ENCODE results near the gene CHN1. TPM values are rescaled to one million over a fixed set of nuclear protein-coding genes. Genes with fewer than 3 reads are reported as not detected.

The CHN1 gene
- total RNA-seq, 5 donors from 2014 or later (not counting 1 experiment from before 2014, with no cell fraction given), result 1.4 to 3.2 (median 3.0) TPM

- H3K27me3 ChIP-seq (replicated peaks in 1 of 2; ENCODE audit: control insufficient read depth in 2 of 2, extremely low read depth in 1 of 2, insufficient read depth in 2 of 2, low read length in 1 of 2), result peaks cover 12 to 16% of the 10 kb centered on the region in 2 experiments
- no CpG with 5 or more reads among the region's 4 CpGs for WGBS (ENCODE audit: insufficient coverage)
- H3K4me3 Mint-ChIP-seq, result no peak overlapping the region
Observed at GRCh38 chr2:175008009-175008408, 2.8 kb upstream of the CHN1 start.

GRCh38 chr2:175007510-175007909 lies 2.3 kb upstream of the CHN1 start:
- ChIA-PET CTCF (no interaction called here), POLR2A (interaction anchor here in 1 of 2 donors (0.5 to 0.6 kb wide), 3 partner anchors 30 to 1567 kb away, joined by 3 to 7 read pairs (median 4); no protein-coding TSS in a partner anchor)
- H3K4me1 ChIP-seq (ENCODE audit: control insufficient read depth in 1 of 2, extremely low read depth in 1 of 2, insufficient read depth in 2 of 2, low read length in 2 of 2), result peaks cover 0 to 11% of the 10 kb centered on the region in 2 experiments
- Mint-ChIP-seq H3K9me3 (no peaks in the 10 kb centered on the region), H3K27me3 (peaks cover 23 to 33% of the 10 kb centered on the region in 2 donors), H3K27ac (no peak overlapping the region), H3K4me3 (no peak overlapping the region), H3K4me1 (peaks cover 4 to 13% (median 8%) of the 10 kb centered on the region in 3 donors), H3K36me3 (no peaks in the 10 kb centered on the region)
- no peak overlapping the region for H3K27ac ChIP-seq (ENCODE audit: low read length)
- H3K9me3 ChIP-seq, result no peaks in the 10 kb centered on the region
- H3K27me3 ChIP-seq (replicated peaks in 1 of 2; ENCODE audit: control insufficient read depth in 2 of 2, extremely low read depth in 1 of 2, insufficient read depth in 2 of 2, low read length in 1 of 2), result peaks cover 12 to 18% of the 10 kb centered on the region in 2 experiments
- no CpG with 5 or more reads among the region's 3 CpGs for whole genome bisulfite sequencing (ENCODE audit: insufficient coverage)
- no peak for ATAC-seq (replicated peaks in 1 of 4)
- H3K4me3 ChIP-seq (ENCODE audit: control insufficient read depth in 1 of 2, extremely low read depth in 1 of 2, low read length in 1 of 2), result no peak overlapping the region
- no peak for DNase-seq
- H3K36me3 ChIP-seq (ENCODE audit: control insufficient read depth in 2 of 2, extremely low read depth in 1 of 2, insufficient read depth in 1 of 2, low read length in 1 of 2), result no peaks in the 10 kb centered on the region

More at GRCh38 chr2:175008009-175008408, 2.8 kb upstream of the CHN1 start:
- H3K27me3 Mint-ChIP-seq, result peaks cover 18 to 28% of the 10 kb centered on the region in 2 donors
- H3K4me1 Mint-ChIP-seq, result peaks cover 4 to 13% (median 8%) of the 10 kb centered on the region in 3 donors
- ATAC-seq (replicated peaks in 1 of 4), result no peak
- H3K4me1 ChIP-seq (ENCODE audit: control insufficient read depth in 1 of 2, extremely low read depth in 1 of 2, insufficient read depth in 2 of 2, low read length in 2 of 2), result peaks cover 0 to 11% of the 10 kb centered on the region in 2 experiments
- H3K36me3 Mint-ChIP-seq, result no peaks in the 10 kb centered on the region
- H3K4me3 ChIP-seq (ENCODE audit: control insufficient read depth in 1 of 2, extremely low read depth in 1 of 2, low read length in 1 of 2), result no peak overlapping the region
- H3K9me3 Mint-ChIP-seq, result no peaks in the 10 kb centered on the region
- H3K27ac ChIP-seq (ENCODE audit: low read length), result no peak overlapping the region
- CTCF ChIA-PET, result interaction anchor here in 1 of 2 donors (0.5 kb wide), 1 partner anchor 283 kb away, joined by 4 read pairs; no protein-coding TSS in a partner anchor
- no peaks in the 10 kb centered on the region for H3K36me3 ChIP-seq (ENCODE audit: control insufficient read depth in 2 of 2, extremely low read depth in 1 of 2, insufficient read depth in 1 of 2, low read length in 1 of 2)
- no peak overlapping the region for H3K27ac Mint-ChIP-seq
- no peak for DNase-seq
- H3K9me3 ChIP-seq, result no peaks in the 10 kb centered on the region
- POLR2A ChIA-PET, result interaction anchor here in 1 of 2 donors (0.5 to 0.6 kb wide), 2 partner anchors 30 to 408 kb away, joined by 4 to 7 read pairs; no protein-coding TSS in a partner anchor

GRCh38 chr2:175006281-175006680 lies 1.1 kb upstream of the CHN1 start:
- Mint-ChIP-seq H3K9me3 (no peaks in the 10 kb centered on the region), H3K4me1 (peaks cover 4 to 13% (median 8%) of the 10 kb centered on the region in 3 donors), H3K27me3 (peaks cover 30 to 44% of the 10 kb centered on the region in 2 donors), H3K36me3 (no peaks in the 10 kb centered on the region), H3K27ac (no peak overlapping the region), H3K4me3 (peak overlapping the region; percentile 70 to 79 (median 77))
- no peak overlapping the region for H3K4me3 ChIP-seq (ENCODE audit: control insufficient read depth in 1 of 2, extremely low read depth in 1 of 2, low read length in 1 of 2)
- H3K36me3 ChIP-seq (ENCODE audit: control insufficient read depth in 2 of 2, extremely low read depth in 1 of 2, insufficient read depth in 1 of 2, low read length in 1 of 2), result no peaks in the 10 kb centered on the region
- H3K27me3 ChIP-seq (replicated peaks in 1 of 2; ENCODE audit: control insufficient read depth in 2 of 2, extremely low read depth in 1 of 2, insufficient read depth in 2 of 2, low read length in 1 of 2), result peaks cover 15 to 25% of the 10 kb centered on the region in 2 experiments
- no CpG with 5 or more reads among the region's 2 CpGs for WGBS (ENCODE audit: insufficient coverage)
- POLR2A ChIA-PET, result no interaction called here
- ATAC-seq (replicated peaks in 1 of 4), result no peak
- peaks cover 0 to 11% of the 10 kb centered on the region in 2 experiments for H3K4me1 ChIP-seq (ENCODE audit: control insufficient read depth in 1 of 2, extremely low read depth in 1 of 2, insufficient read depth in 2 of 2, low read length in 2 of 2)
- DNase-seq, result no peak
- CTCF ChIA-PET, result interaction anchor here in 1 of 2 donors (1.1 kb wide), 1 partner anchor 257 kb away, joined by 4 read pairs; no protein-coding TSS in a partner anchor
- H3K27ac ChIP-seq (ENCODE audit: low read length), result no peak overlapping the region
- no peaks in the 10 kb centered on the region for H3K9me3 ChIP-seq

- no peaks in the 10 kb centered on the region for H3K36me3 Mint-ChIP-seq
- no peaks in the 10 kb centered on the region for H3K9me3 ChIP-seq
- peaks cover 35 to 48% of the 10 kb centered on the region in 2 donors for H3K27me3 Mint-ChIP-seq
- ChIA-PET CTCF (interaction anchor here in 1 of 2 donors (0.6 to 1.1 kb wide), 5 partner anchors 257 to 665 kb away, joined by 3 to 8 read pairs (median 3); no protein-coding TSS in a partner anchor), POLR2A (no interaction called here)
- peaks cover 4 to 13% (median 8%) of the 10 kb centered on the region in 3 donors for H3K4me1 Mint-ChIP-seq
- H3K9me3 Mint-ChIP-seq, result no peaks in the 10 kb centered on the region
- H3K4me3 ChIP-seq (ENCODE audit: control insufficient read depth in 1 of 2, extremely low read depth in 1 of 2, low read length in 1 of 2), result peak overlapping the region; percentile 47 to 76
- H3K36me3 ChIP-seq (ENCODE audit: control insufficient read depth in 2 of 2, extremely low read depth in 1 of 2, insufficient read depth in 1 of 2, low read length in 1 of 2), result no peaks in the 10 kb centered on the region
- H3K27me3 ChIP-seq (replicated peaks in 1 of 2; ENCODE audit: control insufficient read depth in 2 of 2, extremely low read depth in 1 of 2, insufficient read depth in 2 of 2, low read length in 1 of 2), result peaks cover 15 to 25% of the 10 kb centered on the region in 2 experiments
- peaks cover 0 to 11% of the 10 kb centered on the region in 2 experiments for H3K4me1 ChIP-seq (ENCODE audit: control insufficient read depth in 1 of 2, extremely low read depth in 1 of 2, insufficient read depth in 2 of 2, low read length in 2 of 2)
- H3K27ac ChIP-seq (ENCODE audit: low read length), result no peak overlapping the region
- peak in 1 of 35 experiments; percentile 14 for DNase-seq
- 14% methylated on average over 1 of the region's 9 CpGs for WGBS (ENCODE audit: insufficient coverage)
- H3K27ac Mint-ChIP-seq, result no peak overlapping the region
- H3K4me3 Mint-ChIP-seq, result peak overlapping the region; percentile 70 to 79 (median 77)
- ATAC-seq (replicated peaks in 1 of 4), result peak in 1 of 4 experiments; percentile 21
Observed at GRCh38 chr2:175005733-175006264, 618 bp upstream of the CHN1 start.

GRCh38 chr2:175004730-175004979 lies 526 bp downstream of the CHN1 start:
- H3K4me3 Mint-ChIP-seq, result peak overlapping the region; percentile 79 to 84 (median 82)
- no peaks in the 10 kb centered on the region for H3K9me3 Mint-ChIP-seq
- Histone ChIP-seq H3K36me3 (ENCODE audit: control insufficient read depth in 2 of 2, extremely low read depth in 1 of 2, insufficient read depth in 1 of 2, low read length in 1 of 2) (no peaks in the 10 kb centered on the region), H3K9me3 (no peaks in the 10 kb centered on the region), H3K4me3 (ENCODE audit: control insufficient read depth in 1 of 2, extremely low read depth in 1 of 2, low read length in 1 of 2) (peak overlapping the region; percentile 47 to 76), H3K4me1 (ENCODE audit: control insufficient read depth in 1 of 2, extremely low read depth in 1 of 2, insufficient read depth in 2 of 2, low read length in 2 of 2) (peaks cover 0 to 11% of the 10 kb centered on the region in 2 experiments), H3K27me3 (replicated peaks in 1 of 2; ENCODE audit: control insufficient read depth in 2 of 2, extremely low read depth in 1 of 2, insufficient read depth in 2 of 2, low read length in 1 of 2) (peaks cover 21 to 25% of the 10 kb centered on the region in 2 experiments), H3K27ac (ENCODE audit: low read length) (no peak overlapping the region)
- DNase-seq (no peak), ATAC-seq (replicated peaks in 1 of 4) (peak in 2 of 4 experiments; percentile 21 to 43)
- peaks cover 4 to 13% (median 8%) of the 10 kb centered on the region in 3 donors for H3K4me1 Mint-ChIP-seq
- H3K27ac Mint-ChIP-seq, result no peak overlapping the region
- WGBS (ENCODE audit: insufficient coverage), result under 1% methylated on average over 16 of the region's 32 CpGs
- CTCF ChIA-PET, result interaction anchor here in 1 of 2 donors (1.1 kb wide), 1 partner anchor 663 kb away, joined by 3 read pairs; no protein-coding TSS in a partner anchor
- POLR2A ChIA-PET, result interaction anchor here in 1 of 2 donors (0.6 kb wide), 1 partner anchor 511 kb away, joined by 3 read pairs; no protein-coding TSS in a partner anchor
- H3K27me3 Mint-ChIP-seq, result peaks cover 41 to 54% of the 10 kb centered on the region in 2 donors
- no peaks in the 10 kb centered on the region for H3K36me3 Mint-ChIP-seq

GRCh38 chr2:175003875-175004729 lies 1.1 kb downstream of the CHN1 start:
- DNase-seq (peak in 1 of 35 experiments; percentile 15), ATAC-seq (replicated peaks in 1 of 4) (peak in 2 of 4 experiments; percentile 5 to 15)
- Histone ChIP-seq H3K4me1 (ENCODE audit: control insufficient read depth in 1 of 2, extremely low read depth in 1 of 2, insufficient read depth in 2 of 2, low read length in 2 of 2) (peaks cover 0 to 11% of the 10 kb centered on the region in 2 experiments), H3K27me3 (replicated peaks in 1 of 2; ENCODE audit: control insufficient read depth in 2 of 2, extremely low read depth in 1 of 2, insufficient read depth in 2 of 2, low read length in 1 of 2) (peaks cover 21 to 25% of the 10 kb centered on the region in 2 experiments), H3K27ac (ENCODE audit: low read length) (no peak overlapping the region), H3K4me3 (ENCODE audit: control insufficient read depth in 1 of 2, extremely low read depth in 1 of 2, low read length in 1 of 2) (peak overlapping the region; percentile 8 to 52), H3K9me3 (no peaks in the 10 kb centered on the region), H3K36me3 (ENCODE audit: control insufficient read depth in 2 of 2, extremely low read depth in 1 of 2, insufficient read depth in 1 of 2, low read length in 1 of 2) (no peaks in the 10 kb centered on the region)
- Mint-ChIP-seq H3K27me3 (peaks cover 44 to 56% of the 10 kb centered on the region in 2 donors), H3K36me3 (no peaks in the 10 kb centered on the region), H3K27ac (no peak overlapping the region), H3K9me3 (no peaks in the 10 kb centered on the region), H3K4me1 (peaks cover 4 to 13% (median 8%) of the 10 kb centered on the region in 3 donors), H3K4me3 (peak overlapping the region; percentile 79 to 84 (median 82))
- ChIA-PET POLR2A (interaction anchor here in 1 of 2 donors (0.6 kb wide), 1 partner anchor 510 kb away, joined by 3 read pairs; no protein-coding TSS in a partner anchor), CTCF (interaction anchor here (0.6 to 1.1 kb wide), 3 partner anchors 312 to 1541 kb away, joined by 3 to 5 read pairs (median 3); no protein-coding TSS in a partner anchor)
- 15% methylated on average over 6 of the region's 16 CpGs for WGBS (ENCODE audit: insufficient coverage)
